ENCODE data around the gene AK2.

- TF ChIP-seq CTCF (tag by site-specific recombination; IDR thresholded peaks at IDR 0.05) (no peak), TCF7L2 (IDR thresholded peaks at IDR 0.05; ENCODE audit: borderline replicate concordance, low read depth, low read length) (no peak), ZNF140 (tag by site-specific recombination; IDR thresholded peaks at IDR 0.05) (no peak), ZBTB20 (tag by site-specific recombination; IDR thresholded peaks at IDR 0.05) (no peak), ZNF791 (tag by site-specific recombination; IDR thresholded peaks at IDR 0.05) (no peak), ZNF239 (tag by site-specific recombination; IDR thresholded peaks at IDR 0.05) (no peak), YY1 (tag by site-specific recombination; IDR thresholded peaks at IDR 0.05) (no peak), ZNF501 (tag by site-specific recombination; IDR thresholded peaks at IDR 0.05) (no peak), ZNF223 (tag by site-specific recombination; IDR thresholded peaks at IDR 0.05) (no peak), ZNF221 (tag by site-specific recombination; IDR thresholded peaks at IDR 0.05; ENCODE audit: borderline replicate concordance) (no peak)
Observed at GRCh38 chr1:33078030-33078591, 41.4 kb upstream of the AK2 start.

Measured in HEK293 (cell line).